Peyer's patch (tissue), 4 donors: Measurements from ENCODE around the gene RRBP1. TPM values are rescaled to one million over a fixed set of nuclear protein-coding genes. Genes with fewer than 3 reads are reported as not detected.

Experiments
- DNase-seq, 3 donors: peaks; one replicate each; pipeline ENCODE4 v3.0.0-alpha.2; 2017 to 2019
- H3K27ac ChIP-seq, 4 donors: fragments of 200-600 bp; sonication (generic); one replicate each; pipeline ENCODE4 v1.5.1; 2016 to 2019
- H3K27me3 ChIP-seq, 2 donors: fragments of 200-600 bp; sonication (generic); one replicate each; pipeline ENCODE4 v1.5.1; 2019
- H3K36me3 ChIP-seq, 3 donors: fragments of 200-600 bp; sonication (generic); one replicate each; pipeline ENCODE4 v1.5.1; 2016 to 2019
- H3K4me1 ChIP-seq, 4 donors: fragments of 200-600 bp; sonication (generic); one replicate each; pipeline ENCODE4 v1.5.1; 2016 to 2019
- H3K4me3 ChIP-seq, 4 donors: fragments of 200-600 bp; sonication (generic); 1 replicate in 3 of 4; 2 replicates in 1 of 4; pipeline ENCODE4 v1.5.1; 2016 to 2019; ENCODE audit warnings: mild to moderate bottlenecking in 1 of 4
- H3K9me3 ChIP-seq, 4 donors: fragments of 200-600 bp; sonication (generic); one replicate each; pipeline ENCODE4 v1.5.1; 2016 to 2019; ENCODE audit warnings: mild to moderate bottlenecking in 1 of 4
- CTCF ChIP-seq, 6 experiments: fragments of 450-650 bp in 4 of 6; fragments of 200-600 bp in 2 of 6; sonication (generic) in 1 of 6; IDR thresholded peaks; one replicate each; pipeline ENCODE4 v1.5.1; 2017 to 2019; ENCODE audit warnings: antibody characterized with exemption in 6 of 6, mild to moderate bottlenecking in 3 of 6, moderate library complexity in 1 of 6
- POLR2A ChIP-seq, 2 donors: fragments of 450-650 bp; IDR thresholded peaks; one replicate each; pipeline ENCODE4 v1.5.1; 2017; ENCODE audit warnings: antibody characterized with exemption in 2 of 2, mild to moderate bottlenecking in 2 of 2, moderate library complexity in 2 of 2
- total RNA-seq, 4 donors: library from RNA; depleted of rRNA; stranded (reverse); fragments of >200 nt; gene quantifications; one replicate each; pipeline ENCODE4 v1.1.0, GENCODE V29; 2016

Gene RRBP1
- total RNA-seq, 4 donors from 2014 or later, result 169 to 328 (median 249) TPM

GRCh38 chr20:17633221-17633849 is 48.7 kb downstream of the RRBP1 start:
- DNase-seq, result no peak
- no peak overlapping the region for H3K27ac ChIP-seq
- no peaks in the 10 kb centered on the region for H3K27me3 ChIP-seq
- peaks cover 0 to 14% (median 0%) of the 10 kb centered on the region in 4 donors for H3K4me1 ChIP-seq
- TF ChIP-seq CTCF (IDR thresholded peaks at IDR 0.05), result no peak
- TF ChIP-seq POLR2A (IDR thresholded peaks at IDR 0.05), result no peak
- H3K4me3 ChIP-seq, result no peak overlapping the region
- H3K36me3 ChIP-seq, result peaks cover 0 to 100% (median 0%) of the 10 kb centered on the region in 3 donors
- no peaks in the 10 kb centered on the region for H3K9me3 ChIP-seq

- peaks cover 0 to 13% (median 0%) of the 10 kb centered on the region in 4 donors for H3K4me1 ChIP-seq
- TF ChIP-seq CTCF (IDR thresholded peaks at IDR 0.05), result peak in 3 of 6 experiments; percentile 25 to 38 (median 35)
- no peak for TF ChIP-seq POLR2A (IDR thresholded peaks at IDR 0.05)
- H3K36me3 ChIP-seq, result peaks cover 0 to 100% (median 0%) of the 10 kb centered on the region in 3 donors
Measured at GRCh38 chr20:17631576-17632319, 50.3 kb downstream of the RRBP1 start.

GRCh38 chr20:17630806-17631195 is 51.2 kb downstream of the RRBP1 start:
- Histone ChIP-seq H3K27ac (no peak overlapping the region), H3K4me1 (peaks cover 0 to 8% (median 0%) of the 10 kb centered on the region in 4 donors), H3K27me3 (no peaks in the 10 kb centered on the region), H3K4me3 (no peak overlapping the region), H3K9me3 (no peaks in the 10 kb centered on the region), H3K36me3 (peaks cover 0 to 99% (median 0%) of the 10 kb centered on the region in 3 donors)
- no peak for TF ChIP-seq CTCF (IDR thresholded peaks at IDR 0.05)
- TF ChIP-seq POLR2A (IDR thresholded peaks at IDR 0.05), result no peak
- no peak for DNase-seq

More at GRCh38 chr20:17631576-17632319, 50.3 kb downstream of the RRBP1 start:
- H3K27ac ChIP-seq, result no peak overlapping the region
- peak in 2 of 3 donors; percentile 66 to 69 for DNase-seq
- no peak overlapping the region for H3K4me3 ChIP-seq
- H3K9me3 ChIP-seq, result no peaks in the 10 kb centered on the region
- H3K27me3 ChIP-seq, result no peaks in the 10 kb centered on the region

GRCh38 chr20:17630151-17630805 is 51.8 kb downstream of the RRBP1 start:
- H3K27ac ChIP-seq, result no peak overlapping the region
- no peaks in the 10 kb centered on the region for H3K9me3 ChIP-seq
- H3K4me3 ChIP-seq, result no peak overlapping the region
- no peak for DNase-seq
- no peaks in the 10 kb centered on the region for H3K27me3 ChIP-seq
- peaks cover 0 to 4% (median 0%) of the 10 kb centered on the region in 4 donors for H3K4me1 ChIP-seq
- no peak for TF ChIP-seq POLR2A (IDR thresholded peaks at IDR 0.05)
- no peak for TF ChIP-seq CTCF (IDR thresholded peaks at IDR 0.05)
- peaks cover 0 to 99% (median 0%) of the 10 kb centered on the region in 3 donors for H3K36me3 ChIP-seq

GRCh38 chr20:17629678-17630089 is 52.4 kb downstream of the RRBP1 start:
- no peaks in the 10 kb centered on the region for H3K9me3 ChIP-seq
- TF ChIP-seq POLR2A (IDR thresholded peaks at IDR 0.05) (no peak), CTCF (IDR thresholded peaks at IDR 0.05) (no peak)
- no peak overlapping the region for H3K27ac ChIP-seq
- no peaks in the 10 kb centered on the region for H3K4me1 ChIP-seq
- DNase-seq, result no peak
- H3K36me3 ChIP-seq, result peaks cover 0 to 99% (median 0%) of the 10 kb centered on the region in 3 donors
- no peaks in the 10 kb centered on the region for H3K27me3 ChIP-seq
- H3K4me3 ChIP-seq, result no peak overlapping the region
